IPS-NIHi11 (cell line): Measurements from ENCODE around the gene ACTR3.
A peak's percentile ranks its signal among the peaks of the same experiment; 100 is the strongest.

Experiments used
- DNase-seq: peaks from one replicate; pipeline ENCODE4 v3.0.0; 2012; ENCODE audit warnings: mixed read lengths, low spot score

Gene ACTR3

GRCh38 chr2:113966832-113967231, 76.9 kb downstream of the ACTR3 start:
- no peak for DNase-seq

- DNase-seq: no peak
Observed at GRCh38 chr2:113967272-113967671, 77.4 kb downstream of the ACTR3 start.

- no peak for DNase-seq
Observed at GRCh38 chr2:113972766-113973165, 82.9 kb downstream of the ACTR3 start.

GRCh38 chr2:113973810-113974209, 83.9 kb downstream of the ACTR3 start:
- DNase-seq: no peak

GRCh38 chr2:113974727-113975126, 84.8 kb downstream of the ACTR3 start:
- DNase-seq: no peak

- no peak for DNase-seq
Observed at GRCh38 chr2:113976277-113976928, 86.5 kb downstream of the ACTR3 start.

GRCh38 chr2:113977060-113977659, 87.3 kb downstream of the ACTR3 start:
- no peak for DNase-seq

GRCh38 chr2:113977660-113978523, 88.0 kb downstream of the ACTR3 start:
- DNase-seq: peak; percentile 43

GRCh38 chr2:113978524-113979190, 88.8 kb downstream of the ACTR3 start:
- no peak for DNase-seq

- peak; percentile 72 for DNase-seq
Observed at GRCh38 chr2:113979191-113980128, 89.6 kb downstream of the ACTR3 start.

- no peak for DNase-seq
Observed at GRCh38 chr2:113980946-113981345, 91.1 kb downstream of the ACTR3 start.

GRCh38 chr2:113981404-113982134, 91.7 kb downstream of the ACTR3 start:
- DNase-seq: no peak

- DNase-seq: no peak
Observed at GRCh38 chr2:113985554-113986397, 95.9 kb downstream of the ACTR3 start.

- DNase-seq: no peak
Observed at GRCh38 chr2:113986762-113987290, 96.9 kb downstream of the ACTR3 start.

GRCh38 chr2:113992090-113992489, 102.2 kb downstream of the ACTR3 start:
- DNase-seq: no peak

GRCh38 chr2:113996671-113997594, 107.0 kb downstream of the ACTR3 start:
- no peak for DNase-seq

- no peak for DNase-seq
Observed at GRCh38 chr2:114001152-114001551, 111.3 kb downstream of the ACTR3 start.

GRCh38 chr2:114001937-114002336, 112.0 kb downstream of the ACTR3 start:
- DNase-seq: no peak
